ENCODE measurements around the gene MRPL27. TPM values are rescaled to one million over a fixed set of nuclear protein-coding genes. Genes with fewer than 3 reads are reported as not detected.

Gene MRPL27
- total RNA-seq, 1 experiment from 2014 or later = 106 TPM

DNA sequence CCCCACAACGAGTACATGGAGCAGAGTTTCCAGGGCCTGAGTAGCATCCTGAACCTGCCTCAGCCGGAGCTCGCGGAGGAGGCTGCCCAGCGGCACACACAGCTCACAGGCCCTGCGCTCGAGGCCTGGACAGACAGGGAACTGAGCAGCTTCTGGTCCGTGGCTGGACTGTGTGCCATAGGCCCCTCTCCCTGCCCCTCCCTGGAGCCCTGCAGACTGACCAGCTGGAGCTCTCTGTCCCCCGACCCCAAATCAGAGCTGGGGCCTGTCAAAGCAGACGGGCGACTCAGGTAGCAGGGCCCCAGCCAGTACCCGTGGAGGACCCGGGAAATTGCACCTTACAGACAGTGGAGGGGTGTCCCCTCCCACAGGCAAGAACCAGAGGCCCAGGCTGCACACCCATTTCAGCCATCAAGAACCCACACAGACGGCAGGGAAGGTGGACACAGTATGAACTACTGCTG, 13.0 kb downstream of the MRPL27 start:
- H3K9me2 ChIP-seq (ENCODE audit: insufficient read depth) = no peaks in the 10 kb centered on the region
- no peaks in the 10 kb centered on the region for H3K9me3 ChIP-seq (ENCODE audit: control insufficient read depth in 1 of 2, insufficient read depth in 1 of 2, low read depth in 1 of 2, low read length in 2 of 2)
- H3K9ac ChIP-seq (ENCODE audit: low read length) = no peak overlapping the region
- no peak overlapping the region for H3K4me3 ChIP-seq (replicated peaks in 1 of 2; ENCODE audit: low read depth in 1 of 2, low read length in 2 of 2)
- ATAC-seq = no peak
- no peaks in the 10 kb centered on the region for H3K27me3 ChIP-seq (ENCODE audit: insufficient read depth, low read length)
- intact Hi-C loops (cut with micrococcal nuclease) = no loop called here
- DNase-seq (ENCODE audit: low read depth, low spot score) = no peak
- H3K4me1 ChIP-seq (ENCODE audit: control insufficient read depth in 1 of 2, insufficient read depth in 2 of 2, low read length in 2 of 2) = peaks cover 3 to 8% of the 10 kb centered on the region in 2 experiments; a peak in 2 of 4 replicates
- H2AFZ ChIP-seq (ENCODE audit: low read depth, low read length, poor library complexity, severe bottlenecking) = no peak overlapping the region
- H3K4me2 ChIP-seq (ENCODE audit: low read length) = no peak overlapping the region
- ChIA-PET CTCF (no interaction called here), RAD21 (ENCODE audit: low non-redundant PET in 1 of 2, low total read pairs in 2 of 2, uncharacterized antibody in 2 of 2, unreplicated experiment in 2 of 2) (no interaction called here), POLR2A (no interaction called here)
- peaks cover 43 to 45% of the 10 kb centered on the region in 2 experiments; a peak in 3 of 4 replicates for H3K36me3 ChIP-seq (ENCODE audit: control insufficient read depth in 1 of 2, insufficient read depth in 2 of 2, low read length in 2 of 2)
- no TSS peak for BruUV-seq (replicated peaks)
- TF ChIP-seq RAD21 (IDR thresholded peaks at IDR 0.05; ENCODE audit: low read depth) (no peak), POLR2AphosphoS5 (IDR thresholded peaks at IDR 0.05; ENCODE audit: low read depth, low read length) (no peak), EZH2 (IDR thresholded peaks at IDR 0.05) (no peak), JUND (IDR thresholded peaks at IDR 0.05) (no peak), SRF (IDR thresholded peaks at IDR 0.05; ENCODE audit: low read depth) (no peak), POLR2A (IDR thresholded peaks at IDR 0.05; ENCODE audit: borderline replicate concordance, extremely low read depth, insufficient read depth, insufficient read length) (no peak), EZH2phosphoT487 (IDR thresholded peaks at IDR 0.05; ENCODE audit: borderline replicate concordance) (no peak), CBX3 (IDR thresholded peaks at IDR 0.05; ENCODE audit: low read depth) (no peak), ZFX (IDR thresholded peaks at IDR 0.05) (no peak), ELF1 (IDR thresholded peaks at IDR 0.05; ENCODE audit: borderline replicate concordance, low read depth) (no peak), SP1 (IDR thresholded peaks at IDR 0.05; ENCODE audit: low read depth) (no peak), EGR1 (IDR thresholded peaks at IDR 0.05; ENCODE audit: low read depth) (no peak)
- TF ChIP-seq, protein P1, sequence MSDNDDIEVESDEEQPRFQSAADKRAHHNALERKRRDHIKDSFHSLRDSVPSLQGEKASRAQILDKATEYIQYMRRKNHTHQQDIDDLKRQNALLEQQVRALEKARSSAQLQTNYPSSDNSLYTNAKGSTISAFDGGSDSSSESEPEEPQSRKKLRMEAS (IDR thresholded peaks at IDR 0.05) = no peak
- H4K20me1 ChIP-seq (ENCODE audit: insufficient read depth) = no peaks in the 10 kb centered on the region
- no peaks in the 10 kb centered on the region for H3K79me2 ChIP-seq (ENCODE audit: insufficient read depth, low read length)
- no peak overlapping the region for H3K27ac ChIP-seq (ENCODE audit: low read depth, low read length)

All from HCT116 (cell line).